K562 (cell line): ENCODE measurements around the gene MND1.

ENCODE experiments used
- CBX1 ChIP-seq: sonication (generic); IDR thresholded peaks from 2 replicates; pipeline ENCODE4 v1.6.1; 2016; ENCODE audit warnings: antibody characterized with exemption, low read depth, mild to moderate bottlenecking
- FOS ChIP-seq: IDR thresholded peaks from 3 replicates; pipeline ENCODE4 v1.6.1; 2011; ENCODE audit not compliant: insufficient read length; ENCODE audit errors: extremely low read depth
- ZNF133 ChIP-seq: fragments of 250-450 bp; sonication (Bioruptor Pico); IDR thresholded peaks from 2 replicates; pipeline ENCODE4 v1.4.0; 2020; ENCODE audit warnings: mild to moderate bottlenecking
- TF ChIP-seq, protein P1 (sequence below): fragments of 450-650 bp; IDR thresholded peaks from 2 replicates; pipeline ENCODE4 v1.6.1; 2017; ENCODE audit warnings: antibody characterized with exemption, mild to moderate bottlenecking
- TF ChIP-seq, protein P2 (sequence below): sonication (generic); formaldehyde crosslinking; IDR thresholded peaks from 2 replicates; pipeline ENCODE4 v1.8.1; 2022; ENCODE audit warnings: missing genetic modification reagents
- TF ChIP-seq, protein P3 (sequence below), 3 experiments: IDR thresholded peaks in 2 of 3; conservative IDR thresholded peaks in 1 of 3; 2 replicates each; pipeline ENCODE4 v1.5.1; 2011 to 2012; ENCODE audit warnings: low read length in 3 of 3, mild to moderate bottlenecking in 3 of 3, control low read depth in 2 of 3, improper control_type of control experiment in 1 of 3, inconsistent platforms in 1 of 3, low read depth in 1 of 3, mixed read lengths in 1 of 3, moderate library complexity in 1 of 3; ENCODE audit not compliant: insufficient read depth in 2 of 3

- TF ChIP-seq, protein P1, sequence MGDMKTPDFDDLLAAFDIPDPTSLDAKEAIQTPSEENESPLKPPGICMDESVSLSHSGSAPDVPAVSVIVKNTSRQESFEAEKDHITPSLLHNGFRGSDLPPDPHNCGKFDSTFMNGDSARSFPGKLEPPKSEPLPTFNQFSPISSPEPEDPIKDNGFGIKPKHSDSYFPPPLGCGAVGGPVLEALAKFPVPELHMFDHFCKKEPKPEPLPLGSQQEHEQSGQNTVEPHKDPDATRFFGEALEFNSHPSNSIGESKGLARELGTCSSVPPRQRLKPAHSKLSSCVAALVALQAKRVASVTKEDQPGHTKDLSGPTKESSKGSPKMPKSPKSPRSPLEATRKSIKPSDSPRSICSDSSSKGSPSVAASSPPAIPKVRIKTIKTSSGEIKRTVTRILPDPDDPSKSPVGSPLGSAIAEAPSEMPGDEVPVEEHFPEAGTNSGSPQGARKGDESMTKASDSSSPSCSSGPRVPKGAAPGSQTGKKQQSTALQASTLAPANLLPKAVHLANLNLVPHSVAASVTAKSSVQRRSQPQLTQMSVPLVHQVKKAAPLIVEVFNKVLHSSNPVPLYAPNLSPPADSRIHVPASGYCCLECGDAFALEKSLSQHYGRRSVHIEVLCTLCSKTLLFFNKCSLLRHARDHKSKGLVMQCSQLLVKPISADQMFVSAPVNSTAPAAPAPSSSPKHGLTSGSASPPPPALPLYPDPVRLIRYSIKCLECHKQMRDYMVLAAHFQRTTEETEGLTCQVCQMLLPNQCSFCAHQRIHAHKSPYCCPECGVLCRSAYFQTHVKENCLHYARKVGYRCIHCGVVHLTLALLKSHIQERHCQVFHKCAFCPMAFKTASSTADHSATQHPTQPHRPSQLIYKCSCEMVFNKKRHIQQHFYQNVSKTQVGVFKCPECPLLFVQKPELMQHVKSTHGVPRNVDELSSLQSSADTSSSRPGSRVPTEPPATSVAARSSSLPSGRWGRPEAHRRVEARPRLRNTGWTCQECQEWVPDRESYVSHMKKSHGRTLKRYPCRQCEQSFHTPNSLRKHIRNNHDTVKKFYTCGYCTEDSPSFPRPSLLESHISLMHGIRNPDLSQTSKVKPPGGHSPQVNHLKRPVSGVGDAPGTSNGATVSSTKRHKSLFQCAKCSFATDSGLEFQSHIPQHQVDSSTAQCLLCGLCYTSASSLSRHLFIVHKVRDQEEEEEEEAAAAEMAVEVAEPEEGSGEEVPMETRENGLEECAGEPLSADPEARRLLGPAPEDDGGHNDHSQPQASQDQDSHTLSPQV: no peak
- TF ChIP-seq FOS (no peak), CBX1 (no peak), ZNF133 (CRISPR knock-in tag) (no peak)
- TF ChIP-seq, protein P2, sequence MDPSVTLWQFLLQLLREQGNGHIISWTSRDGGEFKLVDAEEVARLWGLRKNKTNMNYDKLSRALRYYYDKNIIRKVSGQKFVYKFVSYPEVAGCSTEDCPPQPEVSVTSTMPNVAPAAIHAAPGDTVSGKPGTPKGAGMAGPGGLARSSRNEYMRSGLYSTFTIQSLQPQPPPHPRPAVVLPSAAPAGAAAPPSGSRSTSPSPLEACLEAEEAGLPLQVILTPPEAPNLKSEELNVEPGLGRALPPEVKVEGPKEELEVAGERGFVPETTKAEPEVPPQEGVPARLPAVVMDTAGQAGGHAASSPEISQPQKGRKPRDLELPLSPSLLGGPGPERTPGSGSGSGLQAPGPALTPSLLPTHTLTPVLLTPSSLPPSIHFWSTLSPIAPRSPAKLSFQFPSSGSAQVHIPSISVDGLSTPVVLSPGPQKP (CRISPR knock-in tag): no peak
- TF ChIP-seq, protein P3, sequence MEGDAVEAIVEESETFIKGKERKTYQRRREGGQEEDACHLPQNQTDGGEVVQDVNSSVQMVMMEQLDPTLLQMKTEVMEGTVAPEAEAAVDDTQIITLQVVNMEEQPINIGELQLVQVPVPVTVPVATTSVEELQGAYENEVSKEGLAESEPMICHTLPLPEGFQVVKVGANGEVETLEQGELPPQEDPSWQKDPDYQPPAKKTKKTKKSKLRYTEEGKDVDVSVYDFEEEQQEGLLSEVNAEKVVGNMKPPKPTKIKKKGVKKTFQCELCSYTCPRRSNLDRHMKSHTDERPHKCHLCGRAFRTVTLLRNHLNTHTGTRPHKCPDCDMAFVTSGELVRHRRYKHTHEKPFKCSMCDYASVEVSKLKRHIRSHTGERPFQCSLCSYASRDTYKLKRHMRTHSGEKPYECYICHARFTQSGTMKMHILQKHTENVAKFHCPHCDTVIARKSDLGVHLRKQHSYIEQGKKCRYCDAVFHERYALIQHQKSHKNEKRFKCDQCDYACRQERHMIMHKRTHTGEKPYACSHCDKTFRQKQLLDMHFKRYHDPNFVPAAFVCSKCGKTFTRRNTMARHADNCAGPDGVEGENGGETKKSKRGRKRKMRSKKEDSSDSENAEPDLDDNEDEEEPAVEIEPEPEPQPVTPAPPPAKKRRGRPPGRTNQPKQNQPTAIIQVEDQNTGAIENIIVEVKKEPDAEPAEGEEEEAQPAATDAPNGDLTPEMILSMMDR (IDR thresholded peaks at IDR 0.05 in 2 of 3, conservative IDR thresholded peaks at IDR 0.05 in 1 of 3; ENCODE audit: insufficient read depth in 2 of 3, low read depth in 1 of 3, low read length in 3 of 3): no peak
Measured at GRCh38 chr4:153407906-153408305, 63.4 kb downstream of the MND1 start.
